Thyroid gland (tissue), 4 donors: ENCODE data around the gene WNK2. TPM values are rescaled to one million over a fixed set of nuclear protein-coding genes. Genes with fewer than 3 reads are reported as not detected.

Experiments
- DNase-seq, 2 donors: peaks; one replicate each; pipeline ENCODE4 v3.0.0-alpha.2; 2019
- H3K27ac ChIP-seq, 3 donors: fragments of 200-600 bp; sonication (generic); 1 replicate in 2 of 3; 2 replicates in 1 of 3; pipeline ENCODE4 v1.5.1; 2016 to 2019; ENCODE audit warnings: mild to moderate bottlenecking in 1 of 3, moderate library complexity in 1 of 3
- H3K27me3 ChIP-seq: fragments of 200-600 bp; sonication (generic); one replicate; pipeline ENCODE4 v1.5.1; 2019
- H3K36me3 ChIP-seq, 2 donors: fragments of 200-600 bp; sonication (generic); one replicate each; pipeline ENCODE4 v1.5.1; 2016 to 2019
- H3K4me1 ChIP-seq, 2 donors: fragments of 200-600 bp; sonication (generic); one replicate each; pipeline ENCODE4 v1.5.1; 2017 to 2019
- H3K4me3 ChIP-seq, 3 donors: fragments of 200-600 bp; sonication (generic); replicated peaks in 1 of 3; 1 replicate in 2 of 3; 2 replicates in 1 of 3; pipeline ENCODE4 v1.5.1; 2016; ENCODE audit warnings: mild to moderate bottlenecking in 1 of 3
- H3K9me3 ChIP-seq: fragments of 200-600 bp; sonication (generic); one replicate; pipeline ENCODE4 v1.5.1; 2017
- POLR2A ChIP-seq, 2 donors: fragments of 450-650 bp; IDR thresholded peaks; one replicate each; pipeline ENCODE4 v1.6.1; 2017; ENCODE audit warnings: antibody characterized with exemption in 2 of 2, mild to moderate bottlenecking in 2 of 2, moderate library complexity in 1 of 2
- WGBS, 2 donors: methylation state at CpG; one replicate each; pipeline ENCODE4 v1.1.5; 2017; 5-methylcytosine and 5-hydroxymethylcytosine counted together
- intact Hi-C: fragments of 100-400 bp; cut with DNase I; formaldehyde crosslinking; loops from one replicate; pipeline ENCODE4 v1.15.1; 2023
- total RNA-seq, 4 donors: library from RNA; depleted of rRNA; stranded (reverse); fragments of >200 nt; gene quantifications; one replicate each; pipeline ENCODE4 v1.2.3, GENCODE V29; 2016
- TF ChIP-seq, protein P1 (sequence below), 6 experiments: fragments of 200-600 bp in 3 of 6; fragments of 450-650 bp in 3 of 6; sonication (generic) in 3 of 6; IDR thresholded peaks; one replicate each; pipeline ENCODE4 v1.5.1; 2016 to 2019; ENCODE audit warnings: antibody characterized with exemption in 6 of 6, mild to moderate bottlenecking in 2 of 6, inconsistent platforms in 1 of 6, moderate library complexity in 1 of 6

Gene WNK2
- total RNA-seq, 4 donors from 2014 or later, result 0.94 to 8.5 (median 8.1) TPM

DNA sequence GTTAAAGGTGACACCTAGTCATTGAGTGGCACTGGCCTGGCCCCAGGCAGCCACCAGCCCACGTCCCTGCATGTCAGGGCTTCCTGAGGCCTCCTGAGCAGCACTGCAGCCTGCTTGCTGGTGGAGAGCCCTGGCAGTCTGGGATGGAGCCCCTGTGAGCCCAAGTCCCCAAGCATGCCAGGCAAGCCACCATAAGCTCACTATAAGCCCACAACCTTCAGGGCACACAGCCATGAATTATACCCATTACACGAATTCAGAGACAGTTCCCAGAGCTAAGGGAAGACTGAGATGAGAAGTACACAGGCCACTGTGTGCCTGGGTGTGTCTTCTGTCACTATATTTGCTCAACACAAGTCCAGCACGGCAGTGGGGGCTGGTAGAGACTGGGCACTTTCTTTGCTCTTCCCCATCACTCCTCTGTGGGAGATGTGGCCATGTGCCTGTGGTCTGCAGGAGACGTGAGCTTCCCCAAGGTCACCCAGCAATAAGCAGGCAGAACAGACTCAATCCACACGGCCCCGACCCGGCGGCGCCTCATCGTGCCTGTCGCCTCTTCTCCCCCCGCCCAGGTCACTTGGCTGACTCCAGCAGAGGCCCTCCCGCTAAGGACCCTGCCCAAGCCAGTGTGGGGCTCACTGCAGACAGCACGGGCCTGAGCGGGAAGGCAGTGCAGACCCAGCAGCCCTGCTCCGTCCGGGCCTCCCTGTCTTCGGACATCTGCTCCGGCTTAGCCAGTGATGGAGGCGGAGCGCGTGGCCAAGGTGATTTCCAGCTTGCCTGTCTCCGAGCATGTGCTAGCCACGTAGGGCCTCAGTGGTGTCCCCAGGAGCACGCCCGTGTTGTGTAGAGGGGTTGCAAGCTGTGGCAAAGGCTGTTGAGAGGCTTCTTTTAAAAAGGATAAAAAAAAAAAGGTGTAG lies 114.8 kb downstream of the WNK2 start:
- DNase-seq, result no peak
- intact Hi-C loops, result no loop called here

DNA sequence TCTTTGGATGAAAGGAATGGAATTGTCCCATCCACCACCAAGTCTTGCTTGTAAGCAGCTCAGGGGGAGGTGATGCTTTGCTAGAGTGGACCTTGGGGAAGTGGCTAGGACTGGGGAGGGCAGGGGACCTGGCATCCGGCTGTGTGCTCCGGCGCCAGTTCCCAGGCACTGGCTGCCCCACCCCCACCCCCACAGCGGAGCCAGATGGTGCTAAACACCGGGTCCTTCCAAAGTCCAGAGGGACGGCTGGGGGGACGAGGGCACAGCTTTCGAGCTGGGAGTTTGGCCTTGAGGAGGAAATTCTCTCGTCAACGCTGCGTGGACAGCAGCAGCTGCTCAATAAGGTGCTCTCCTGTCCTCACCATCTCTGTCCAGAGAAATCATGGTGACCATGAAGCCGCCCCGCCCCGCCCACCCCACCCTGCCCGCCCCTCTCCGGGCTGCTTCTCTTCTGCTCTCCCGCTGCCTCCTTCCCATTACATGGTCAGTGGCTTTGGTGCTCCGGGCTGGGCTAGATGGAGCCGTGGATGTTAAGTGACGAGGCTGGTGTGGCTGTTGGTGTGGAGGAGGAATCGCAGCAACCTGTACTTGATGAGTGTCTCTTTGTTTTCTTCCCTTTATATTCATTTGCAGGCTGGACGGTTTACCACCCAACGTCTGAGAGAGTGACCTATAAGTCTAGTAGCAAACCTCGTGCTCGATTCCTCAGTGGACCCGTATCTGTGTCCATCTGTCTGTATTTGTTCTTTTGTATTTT lies 115.7 kb downstream of the WNK2 start:
- DNase-seq, result no peak
- Histone ChIP-seq H3K4me1 (no peaks in the 10 kb centered on the region), H3K27ac (no peak overlapping the region), H3K36me3 (no peaks in the 10 kb centered on the region), H3K4me3 (no peak overlapping the region), H3K27me3 (no peaks in the 10 kb centered on the region), H3K9me3 (no peaks in the 10 kb centered on the region)
- TF ChIP-seq POLR2A (IDR thresholded peaks at IDR 0.05), result no peak
- TF ChIP-seq, protein P1, sequence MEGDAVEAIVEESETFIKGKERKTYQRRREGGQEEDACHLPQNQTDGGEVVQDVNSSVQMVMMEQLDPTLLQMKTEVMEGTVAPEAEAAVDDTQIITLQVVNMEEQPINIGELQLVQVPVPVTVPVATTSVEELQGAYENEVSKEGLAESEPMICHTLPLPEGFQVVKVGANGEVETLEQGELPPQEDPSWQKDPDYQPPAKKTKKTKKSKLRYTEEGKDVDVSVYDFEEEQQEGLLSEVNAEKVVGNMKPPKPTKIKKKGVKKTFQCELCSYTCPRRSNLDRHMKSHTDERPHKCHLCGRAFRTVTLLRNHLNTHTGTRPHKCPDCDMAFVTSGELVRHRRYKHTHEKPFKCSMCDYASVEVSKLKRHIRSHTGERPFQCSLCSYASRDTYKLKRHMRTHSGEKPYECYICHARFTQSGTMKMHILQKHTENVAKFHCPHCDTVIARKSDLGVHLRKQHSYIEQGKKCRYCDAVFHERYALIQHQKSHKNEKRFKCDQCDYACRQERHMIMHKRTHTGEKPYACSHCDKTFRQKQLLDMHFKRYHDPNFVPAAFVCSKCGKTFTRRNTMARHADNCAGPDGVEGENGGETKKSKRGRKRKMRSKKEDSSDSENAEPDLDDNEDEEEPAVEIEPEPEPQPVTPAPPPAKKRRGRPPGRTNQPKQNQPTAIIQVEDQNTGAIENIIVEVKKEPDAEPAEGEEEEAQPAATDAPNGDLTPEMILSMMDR (IDR thresholded peaks at IDR 0.05), result no peak
- 75 to 88% methylated on average over 17 to 26 of the region's 26 CpGs for WGBS, 2 donors
- intact Hi-C loops, result loop anchor here (5.0 kb wide), 1 partner anchor 187 kb away; no protein-coding TSS in a partner anchor

More for the DNA sequence above, 114.8 kb downstream of the WNK2 start:
- no peaks in the 10 kb centered on the region for H3K9me3 ChIP-seq
- no peaks in the 10 kb centered on the region for H3K36me3 ChIP-seq
- no peaks in the 10 kb centered on the region for H3K27me3 ChIP-seq
- 85 to 93% methylated on average over 17 to 26 of the region's 26 CpGs for WGBS, 2 donors
- no peak overlapping the region for H3K27ac ChIP-seq
- no peak for TF ChIP-seq POLR2A (IDR thresholded peaks at IDR 0.05)
- TF ChIP-seq, protein P1 (IDR thresholded peaks at IDR 0.05), result no peak
- no peaks in the 10 kb centered on the region for H3K4me1 ChIP-seq
- no peak overlapping the region for H3K4me3 ChIP-seq

DNA sequence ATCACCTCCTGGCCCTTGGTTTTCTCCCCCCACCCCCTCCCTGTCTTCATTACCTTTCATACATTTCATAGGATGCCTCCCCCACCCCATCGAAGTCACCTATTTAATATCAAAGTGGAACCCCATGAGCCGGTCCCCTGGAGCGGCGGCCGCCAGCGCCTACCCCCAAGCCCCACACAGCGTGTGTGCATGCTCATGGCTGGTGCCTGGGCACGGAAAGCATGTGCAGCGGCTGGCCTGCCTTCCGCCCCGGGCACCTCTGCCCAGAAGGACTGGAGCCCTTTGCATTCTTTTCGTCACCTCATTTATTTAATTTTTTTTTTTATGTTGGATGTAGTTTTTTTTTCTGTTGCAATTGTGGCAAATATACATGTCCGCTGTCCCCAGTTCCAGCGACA lies 116.2 kb downstream of the WNK2 start:
- Histone ChIP-seq H3K36me3 (no peaks in the 10 kb centered on the region), H3K9me3 (no peaks in the 10 kb centered on the region), H3K4me1 (no peaks in the 10 kb centered on the region), H3K27ac (no peak overlapping the region), H3K4me3 (no peak overlapping the region), H3K27me3 (no peaks in the 10 kb centered on the region)
- DNase-seq, result no peak
- no peak for TF ChIP-seq POLR2A (IDR thresholded peaks at IDR 0.05)
- TF ChIP-seq, protein P1 (IDR thresholded peaks at IDR 0.05), result no peak
- 94 to 96% methylated on average over 14 of the region's 14 CpGs for WGBS, 2 donors
- intact Hi-C loops, result loop anchor here (5.0 kb wide), 1 partner anchor 188 kb away; no protein-coding TSS in a partner anchor

DNA sequence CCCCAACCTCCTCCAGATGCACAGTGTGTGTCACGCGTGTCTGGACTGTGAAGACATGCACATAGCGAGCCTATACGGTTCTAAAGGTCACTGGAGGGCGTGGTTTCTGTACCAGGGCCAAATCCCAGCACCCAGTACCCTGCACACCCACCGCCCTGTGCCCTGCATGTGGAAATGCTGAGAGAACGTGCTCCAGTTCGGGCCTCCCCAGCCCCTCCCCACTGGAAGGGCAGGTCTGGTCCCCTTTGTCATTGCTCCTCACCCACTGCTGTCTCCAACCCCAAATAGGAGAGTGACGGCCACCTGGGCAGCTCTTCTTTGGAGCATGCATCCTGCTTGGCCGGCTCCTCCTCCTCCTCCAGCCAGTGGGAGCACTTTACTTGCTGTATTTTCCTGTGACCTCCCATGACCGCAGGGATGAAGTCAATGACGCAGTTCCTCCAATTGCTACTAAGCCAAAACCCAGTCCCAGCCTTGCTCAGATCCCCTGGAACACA lies 116.7 kb downstream of the WNK2 start:
- WGBS, 2 donors, result 81 to 85% methylated on average over 12 of the region's 12 CpGs
- intact Hi-C loops, result loop anchor here (5.0 kb wide), 1 partner anchor 188 kb away; no protein-coding TSS in a partner anchor
- DNase-seq, result no peak
- no peaks in the 10 kb centered on the region for H3K4me1 ChIP-seq
- H3K27ac ChIP-seq, result no peak overlapping the region
- no peaks in the 10 kb centered on the region for H3K27me3 ChIP-seq
- no peaks in the 10 kb centered on the region for H3K36me3 ChIP-seq
- TF ChIP-seq, protein P1 (IDR thresholded peaks at IDR 0.05), result no peak
- TF ChIP-seq POLR2A (IDR thresholded peaks at IDR 0.05), result no peak
- H3K4me3 ChIP-seq, result no peak overlapping the region
- no peaks in the 10 kb centered on the region for H3K9me3 ChIP-seq
